ENCODE data around the gene HCN3.
A peak's percentile ranks its signal among the peaks of the same experiment; 100 is the strongest.

The HCN3 gene

GRCh38 chr1:155284476-155284875, 7.2 kb downstream of the HCN3 start:
- no peak for DNase-seq (ENCODE audit: low spot score)

DNA sequence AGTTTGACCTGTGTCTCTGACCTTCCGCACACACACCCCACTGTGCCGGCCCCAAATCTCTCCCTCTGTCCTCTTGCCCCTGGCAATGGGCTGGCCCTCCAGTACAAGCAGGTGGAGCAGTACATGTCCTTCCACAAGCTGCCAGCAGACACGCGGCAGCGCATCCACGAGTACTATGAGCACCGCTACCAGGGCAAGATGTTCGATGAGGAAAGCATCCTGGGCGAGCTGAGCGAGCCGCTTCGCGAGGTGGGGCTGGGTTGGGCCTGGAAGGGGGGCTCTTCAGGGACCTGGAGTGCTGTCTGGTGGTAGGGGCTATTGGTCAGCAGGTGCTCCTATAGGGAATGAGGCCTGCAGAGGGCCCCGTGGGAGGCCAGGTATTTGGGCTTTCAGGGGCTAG, 7.8 kb downstream of the HCN3 start:
- DNase-seq (ENCODE audit: low spot score) = no peak

- no peak for DNase-seq (ENCODE audit: low spot score)
Observed at GRCh38 chr1:155285631-155286044, 8.4 kb downstream of the HCN3 start.

GRCh38 chr1:155286544-155286943, 9.3 kb downstream of the HCN3 start:
- DNase-seq (ENCODE audit: low spot score) = no peak

GRCh38 chr1:155287987-155288543, 10.8 kb downstream of the HCN3 start:
- no peak for DNase-seq (ENCODE audit: low spot score)

- DNase-seq (ENCODE audit: low spot score) = peak; percentile 52
Observed at GRCh38 chr1:155291006-155291405, 13.7 kb downstream of the HCN3 start.

DNA sequence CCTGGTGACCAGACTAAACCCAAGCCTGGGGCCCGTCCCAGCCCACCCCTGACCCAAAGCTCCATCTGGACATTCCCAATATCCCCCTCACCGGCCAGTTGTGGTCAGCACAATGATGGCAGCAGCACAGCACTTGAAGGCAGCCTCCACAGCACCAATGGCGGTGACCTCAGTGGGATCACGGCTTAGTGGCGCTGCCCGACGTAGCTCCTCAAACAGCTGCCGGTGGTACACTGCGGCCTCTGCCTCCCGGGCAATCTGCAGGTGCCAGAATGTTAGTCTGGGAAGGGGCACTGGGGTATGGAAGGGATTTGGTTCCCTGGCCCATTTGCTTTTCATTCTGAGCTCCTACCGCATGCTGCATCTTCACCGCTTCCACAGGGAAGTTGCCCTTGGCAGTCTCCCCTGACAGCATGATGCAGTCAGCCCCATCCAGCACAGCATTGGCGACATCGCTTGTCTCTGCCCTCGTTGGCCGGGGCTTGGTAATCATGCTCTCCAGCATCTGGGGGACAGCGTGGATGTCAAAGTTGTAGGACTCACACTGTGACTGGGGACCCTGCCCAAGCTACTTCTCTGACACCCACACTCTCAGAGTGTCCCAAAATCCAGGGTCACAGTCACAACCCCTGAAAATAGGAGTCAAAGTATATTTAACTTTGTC, 16.0 kb downstream of the HCN3 start:
- no peak for DNase-seq (ENCODE audit: low spot score)

GRCh38 chr1:155294520-155295182, 17.4 kb downstream of the HCN3 start:
- DNase-seq (ENCODE audit: low spot score) = no peak

DNA sequence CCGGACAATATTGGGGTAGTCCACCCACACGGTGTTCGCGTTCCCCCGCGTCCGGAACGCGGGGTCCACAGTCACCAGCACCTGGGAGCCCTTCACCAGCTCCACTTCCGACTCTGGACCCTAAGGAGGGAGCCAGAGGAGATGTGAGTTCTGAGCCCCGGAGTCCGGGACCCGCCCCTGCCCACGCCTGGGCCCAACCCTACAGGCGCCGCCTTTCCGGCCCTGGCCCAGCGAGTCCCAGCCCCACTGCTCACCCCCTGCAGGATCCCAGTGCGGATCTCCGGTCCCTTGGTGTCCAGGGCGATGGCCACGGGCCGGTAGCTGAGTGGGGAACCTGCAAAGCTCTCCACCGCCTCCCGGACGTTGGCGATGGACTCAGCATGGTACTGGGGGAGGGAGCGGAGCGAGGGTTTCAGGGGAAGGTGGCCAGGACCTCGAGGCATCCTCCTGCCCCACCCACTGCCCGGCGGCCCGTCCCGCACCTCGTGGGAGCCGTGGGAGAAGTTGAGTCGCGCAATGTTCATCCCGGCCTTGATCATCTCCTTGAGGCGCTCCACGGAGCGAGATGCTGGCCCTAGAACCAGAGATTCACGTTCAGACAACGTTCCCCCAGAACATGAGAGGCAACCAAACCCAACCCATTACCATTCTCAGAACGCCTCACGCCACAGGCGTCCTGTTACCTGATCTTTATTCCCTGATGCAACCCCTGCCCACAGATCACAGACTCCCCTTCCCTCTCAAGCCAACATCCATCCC, 18.1 kb downstream of the HCN3 start:
- no peak for DNase-seq (ENCODE audit: low spot score)

GRCh38 chr1:155295942-155296267, 18.6 kb downstream of the HCN3 start:
- DNase-seq (ENCODE audit: low spot score) = no peak

DNA sequence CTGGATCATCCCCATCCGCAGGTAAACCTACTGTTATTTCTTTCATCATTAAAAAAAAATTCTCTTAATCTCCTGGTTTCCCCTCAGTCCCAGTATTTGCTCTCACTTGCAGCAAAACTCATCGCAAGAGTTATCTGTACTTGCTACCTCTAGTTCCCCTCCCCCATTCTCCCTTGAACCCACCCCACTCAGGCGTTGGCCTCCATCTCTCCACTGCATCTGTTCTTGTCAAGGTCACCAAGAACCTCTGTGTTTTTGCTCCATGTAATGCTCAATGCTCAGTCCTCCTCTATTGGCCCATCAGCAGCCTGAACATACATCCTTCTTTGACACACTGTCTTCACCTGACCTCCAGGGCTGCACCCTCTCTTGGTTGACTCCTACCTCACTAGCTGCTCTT, 19.4 kb downstream of the HCN3 start:
- no peak for DNase-seq (ENCODE audit: low spot score)

GRCh38 chr1:155297384-155297783, 20.1 kb downstream of the HCN3 start:
- DNase-seq (ENCODE audit: low spot score) = no peak

DNA sequence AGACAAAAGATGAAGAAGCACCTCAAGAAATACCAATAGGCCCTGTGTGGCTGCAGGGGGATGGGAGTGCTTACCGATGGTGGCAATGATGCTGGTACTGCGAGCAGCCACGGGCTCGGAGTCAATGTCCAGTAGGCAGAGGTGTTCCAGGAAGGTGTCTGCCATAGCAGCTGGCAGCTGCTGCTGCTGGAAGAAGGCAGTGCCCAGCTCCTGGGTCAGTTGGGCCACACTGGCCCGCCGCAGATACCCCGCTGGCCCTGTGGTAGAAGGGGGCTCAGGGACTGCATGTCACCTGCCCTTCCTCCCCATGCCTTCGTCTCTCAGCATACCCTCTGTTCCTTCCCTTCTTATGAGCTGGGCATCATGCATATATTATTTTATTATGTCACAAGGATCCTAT, 22.8 kb downstream of the HCN3 start:
- no peak for DNase-seq (ENCODE audit: low spot score)

DNA sequence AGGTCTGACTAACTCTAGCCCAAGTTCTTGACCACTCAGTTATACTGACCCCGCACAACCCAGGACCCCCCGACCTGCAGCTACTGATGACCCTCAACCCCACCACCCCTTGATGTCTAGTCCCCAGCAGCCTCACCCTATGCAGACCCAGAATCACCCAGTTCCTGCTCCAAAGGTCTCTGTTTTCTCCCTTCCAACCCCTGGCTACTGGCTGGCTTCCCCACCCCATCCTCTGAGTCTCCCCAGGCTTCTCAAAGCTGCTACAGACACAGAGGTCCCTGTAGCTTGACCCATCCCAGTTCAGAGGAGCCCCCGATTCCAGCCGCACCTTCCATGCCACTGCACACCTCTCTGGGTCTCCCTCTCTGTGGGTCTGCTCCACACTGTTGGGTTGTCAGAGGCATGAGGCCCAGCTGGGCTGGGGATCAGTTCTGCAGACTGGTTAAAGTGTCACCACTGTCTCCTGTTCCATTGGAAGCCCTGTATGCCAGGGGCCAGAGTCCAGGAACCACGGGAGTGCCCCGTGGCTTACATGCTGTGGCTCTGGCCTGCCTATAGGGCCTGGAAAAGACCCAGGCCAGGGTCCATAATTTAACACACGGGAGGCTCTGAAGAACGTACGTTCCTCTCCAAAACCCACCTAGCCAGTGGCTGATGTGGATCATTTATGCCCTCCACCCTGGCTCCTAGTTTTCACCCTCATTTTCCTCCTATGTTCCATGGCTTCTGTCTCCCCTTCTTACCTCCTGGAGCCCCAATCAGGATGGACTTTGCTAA, 23.5 kb downstream of the HCN3 start:
- no peak for DNase-seq (ENCODE audit: low spot score)

DNA sequence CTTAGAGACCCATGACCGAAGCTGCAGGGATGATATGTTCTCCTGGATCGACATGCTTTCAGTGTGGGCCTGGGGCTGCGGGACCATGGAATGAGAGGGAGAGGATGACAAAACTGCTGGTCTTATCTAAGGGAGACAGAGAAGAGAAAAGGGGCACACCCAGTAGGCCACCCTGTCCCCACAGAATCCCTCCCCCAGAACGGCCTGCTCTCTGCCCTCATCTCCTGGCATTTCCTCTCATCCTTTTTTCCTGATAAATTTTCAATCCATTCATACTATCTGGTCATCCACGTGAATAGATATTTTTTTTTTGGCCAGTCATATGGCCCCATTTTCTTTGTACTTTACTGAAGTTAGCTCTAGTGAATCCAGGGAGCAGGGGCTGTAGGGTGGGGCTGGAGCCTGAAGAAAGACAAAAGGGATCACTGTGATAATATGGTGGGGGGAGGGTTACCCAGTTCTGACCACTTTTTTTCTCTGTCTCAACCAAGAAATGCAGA, 24.1 kb downstream of the HCN3 start, which contains the start of gene PKLR:
TSS of gene PKLR (minus strand) at position 97 of the 500 bp plus-strand sequence. CDS start at position 54, 43 bp downstream.
- no peak for DNase-seq (ENCODE audit: low spot score)

- DNase-seq (ENCODE audit: low spot score) = no peak
Observed at GRCh38 chr1:155304558-155305063, 27.3 kb downstream of the HCN3 start.

- DNase-seq (ENCODE audit: low spot score) = peak; percentile 68
Observed at GRCh38 chr1:155305881-155306391, 28.7 kb downstream of the HCN3 start.

- DNase-seq (ENCODE audit: low spot score) = peak; percentile 41
Observed at GRCh38 chr1:155307247-155307740, 30.0 kb downstream of the HCN3 start.

- peak; percentile 98 for DNase-seq (ENCODE audit: low spot score)
Observed at GRCh38 chr1:155308493-155309422, 31.5 kb downstream of the HCN3 start, which contains the start of gene FDPS. TSS of gene FDPS (plus strand) at chr1:155308866. CDS start at chr1:155309790, 924 bp downstream.

Data from SW480 (cell line).